Activated CD4-positive, alpha-beta T cell treated with anti-CD3 and anti-CD28 coated beads, Interleukin-2, amount 10 ng/mL, durations not matched to agents 7 days and 5 days (primary cell): ENCODE results near the gene KRT3. TPM values are rescaled to one million over a fixed set of nuclear protein-coding genes. Genes with fewer than 3 reads are reported as not detected.

ENCODE experiments used
- CTCF ChIA-PET: fragments of 350-600 bp; sonication (Branson Sonifier 250); formaldehyde crosslinking; loops from one replicate; lab custom pipeline; 2021; ENCODE audit warnings: antibody characterized with exemption; lab: Charles Lee
- POLR2A ChIA-PET: fragments of 350-600 bp; sonication (Branson Sonifier 250); formaldehyde crosslinking; loops from one replicate; lab custom pipeline; 2021; ENCODE audit warnings: antibody characterized with exemption; lab: Charles Lee
- DNase-seq: peaks from one replicate; pipeline ENCODE4 v3.0.0-alpha.2; 2020
- H3K27ac Mint-ChIP-seq: one replicate; pipeline ENCODE4 v1.8.0; 2021; ENCODE audit warnings: mild to moderate bottlenecking, moderate library complexity, mixed read lengths
- H3K27me3 Mint-ChIP-seq: one replicate; pipeline ENCODE4 v1.8.0; 2021; ENCODE audit warnings: mixed read lengths
- H3K36me3 Mint-ChIP-seq: one replicate; pipeline ENCODE4 v1.8.0; 2021; ENCODE audit warnings: low read depth, mixed read lengths
- H3K4me1 Mint-ChIP-seq: one replicate; pipeline ENCODE4 v1.8.0; 2021; ENCODE audit warnings: mixed read lengths
- H3K4me3 Mint-ChIP-seq: one replicate; pipeline ENCODE4 v1.8.0; 2021; ENCODE audit warnings: mild to moderate bottlenecking, moderate library complexity, mixed read lengths
- H3K9me3 Mint-ChIP-seq: one replicate; pipeline ENCODE4 v1.8.0; 2021; ENCODE audit warnings: mixed read lengths
- total RNA-seq, 2 experiments: library from RNA; stranded (reverse); gene quantifications; one replicate each; pipeline ENCODE4 v1.2.3, GENCODE V29; 2021

KRT3 gene
- total RNA-seq, 2 experiments from 2014 or later = not detected

DNA sequence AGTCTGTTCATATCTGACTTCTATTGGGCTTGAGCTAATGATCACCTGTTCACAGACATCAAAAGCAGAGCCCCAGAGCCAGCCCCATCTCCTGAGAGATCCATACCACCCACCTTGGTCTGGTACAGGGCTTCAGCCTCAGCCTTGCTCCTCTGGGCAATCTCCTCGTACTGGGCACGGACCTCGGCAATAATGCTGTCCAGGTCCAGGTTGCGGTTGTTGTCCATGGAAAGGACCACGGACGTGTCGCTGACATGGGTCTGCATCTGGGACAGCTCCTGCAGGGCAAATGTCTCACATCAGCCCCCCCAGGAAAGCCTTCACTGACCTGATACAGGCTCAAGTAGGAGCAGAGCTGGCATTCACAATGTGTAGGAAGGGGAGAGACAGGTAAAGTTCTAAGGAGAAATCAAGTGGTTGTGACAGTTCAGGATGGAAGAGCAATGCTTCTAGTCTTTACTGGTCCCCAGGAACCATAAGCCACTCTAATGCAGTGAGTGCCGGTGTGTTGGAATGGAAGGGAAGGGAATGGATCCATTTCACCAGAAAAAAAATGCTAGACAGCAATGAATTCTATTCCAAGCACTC is 12.8 kb upstream of the KRT3 start:
- H3K27ac Mint-ChIP-seq = no peak overlapping the region
- CTCF ChIA-PET = interaction anchor here (0.5 kb wide), 1 partner anchor 770 kb away, joined by 3 read pairs; no protein-coding TSS in a partner anchor
- no peaks in the 10 kb centered on the region for H3K27me3 Mint-ChIP-seq
- H3K36me3 Mint-ChIP-seq = no peaks in the 10 kb centered on the region
- H3K4me3 Mint-ChIP-seq = no peak overlapping the region
- DNase-seq = no peak
- POLR2A ChIA-PET = no interaction called here
- H3K4me1 Mint-ChIP-seq = no peaks in the 10 kb centered on the region
- no peaks in the 10 kb centered on the region for H3K9me3 Mint-ChIP-seq

DNA sequence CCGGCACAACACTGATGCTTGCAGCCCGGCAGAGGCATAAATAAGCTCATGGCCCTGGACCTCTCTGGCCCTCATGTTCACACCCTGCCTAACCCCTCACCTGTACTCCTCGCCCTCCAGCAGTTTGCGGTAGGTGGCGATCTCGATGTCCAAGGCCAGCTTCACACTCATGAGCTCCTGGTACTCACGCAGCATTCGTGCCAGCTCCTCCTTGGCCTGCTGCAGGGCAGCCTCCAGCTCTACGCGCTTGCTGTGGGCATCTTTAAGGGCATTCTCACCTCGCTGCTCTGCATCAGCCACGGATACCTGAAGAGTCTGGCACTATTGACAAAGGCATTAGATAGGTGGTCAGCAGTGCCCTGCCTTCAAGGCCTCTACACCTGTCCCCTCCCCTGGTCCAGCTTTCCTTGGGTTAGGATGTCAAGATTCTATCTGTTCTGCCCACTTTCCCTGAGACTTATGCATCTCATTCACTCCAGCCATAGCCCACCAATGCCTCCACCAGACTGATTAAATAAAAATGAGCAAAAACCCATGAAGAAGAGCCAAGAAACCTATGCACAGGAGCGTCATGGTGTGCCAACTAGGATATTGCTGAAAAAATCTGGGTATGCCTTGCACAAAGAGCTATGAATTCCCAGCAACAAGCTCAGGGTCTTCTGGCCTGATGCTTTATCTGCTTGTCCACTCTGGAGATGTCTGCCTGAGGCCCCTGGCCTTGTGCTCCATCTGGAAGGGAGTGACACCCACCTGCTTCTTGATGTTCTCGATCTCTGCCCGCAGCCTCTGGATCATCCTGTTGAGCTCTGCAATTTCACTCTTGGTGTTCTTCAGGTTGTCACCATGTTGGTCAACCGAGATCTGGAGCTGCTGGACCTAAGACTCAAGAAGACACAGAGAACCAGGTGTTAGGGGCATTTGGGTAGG is 11.9 kb upstream of the KRT3 start:
- Mint-ChIP-seq H3K9me3 (no peaks in the 10 kb centered on the region), H3K4me1 (no peaks in the 10 kb centered on the region), H3K27ac (no peak overlapping the region), H3K4me3 (no peak overlapping the region), H3K36me3 (no peaks in the 10 kb centered on the region), H3K27me3 (no peaks in the 10 kb centered on the region)
- DNase-seq = no peak
- ChIA-PET POLR2A (no interaction called here), CTCF (interaction anchor here (1.1 kb wide), 1 partner anchor 10 kb away, joined by 3 read pairs; no protein-coding TSS in a partner anchor)

DNA sequence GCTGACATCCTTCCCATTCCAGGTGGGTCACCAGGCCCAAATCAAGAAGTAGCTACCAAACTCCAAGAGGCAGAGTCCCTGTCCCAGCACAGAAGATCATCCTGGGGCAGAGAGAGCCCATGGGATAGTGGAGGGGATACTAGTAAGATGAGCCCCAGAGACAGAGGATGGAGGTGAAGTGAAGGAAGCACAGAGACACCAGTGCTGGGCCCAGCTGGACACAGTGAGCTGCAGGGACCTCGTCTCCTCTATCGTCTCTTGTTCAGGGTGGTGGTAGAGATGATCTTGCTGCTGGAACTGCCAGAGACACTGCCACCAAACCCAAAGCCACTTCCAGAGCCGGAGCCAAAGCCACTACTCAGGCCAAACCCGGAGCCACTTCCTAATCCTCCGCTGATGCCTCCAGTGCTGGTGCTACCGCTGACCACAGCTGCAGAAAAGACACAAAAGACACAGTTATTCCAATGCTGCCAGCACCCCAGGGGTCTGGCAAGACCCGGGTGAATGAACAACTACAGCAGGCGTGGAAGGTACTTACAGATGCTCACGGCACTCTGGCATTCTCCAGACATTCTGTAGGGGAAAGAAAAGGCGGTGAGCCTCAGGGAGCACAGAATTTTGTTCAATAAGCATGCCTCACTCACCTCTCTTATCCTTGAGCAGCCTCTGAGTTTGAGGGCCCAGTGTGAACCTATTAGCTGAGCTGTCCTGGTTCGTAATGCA is 11.1 kb upstream of the KRT3 start:
- Mint-ChIP-seq H3K9me3 (no peaks in the 10 kb centered on the region), H3K27ac (no peak overlapping the region), H3K27me3 (no peaks in the 10 kb centered on the region), H3K36me3 (no peaks in the 10 kb centered on the region), H3K4me1 (no peaks in the 10 kb centered on the region), H3K4me3 (no peak overlapping the region)
- ChIA-PET POLR2A (no interaction called here), CTCF (interaction anchor here (1.1 kb wide), 1 partner anchor 11 kb away, joined by 3 read pairs; no protein-coding TSS in a partner anchor)
- no peak for DNase-seq

DNA sequence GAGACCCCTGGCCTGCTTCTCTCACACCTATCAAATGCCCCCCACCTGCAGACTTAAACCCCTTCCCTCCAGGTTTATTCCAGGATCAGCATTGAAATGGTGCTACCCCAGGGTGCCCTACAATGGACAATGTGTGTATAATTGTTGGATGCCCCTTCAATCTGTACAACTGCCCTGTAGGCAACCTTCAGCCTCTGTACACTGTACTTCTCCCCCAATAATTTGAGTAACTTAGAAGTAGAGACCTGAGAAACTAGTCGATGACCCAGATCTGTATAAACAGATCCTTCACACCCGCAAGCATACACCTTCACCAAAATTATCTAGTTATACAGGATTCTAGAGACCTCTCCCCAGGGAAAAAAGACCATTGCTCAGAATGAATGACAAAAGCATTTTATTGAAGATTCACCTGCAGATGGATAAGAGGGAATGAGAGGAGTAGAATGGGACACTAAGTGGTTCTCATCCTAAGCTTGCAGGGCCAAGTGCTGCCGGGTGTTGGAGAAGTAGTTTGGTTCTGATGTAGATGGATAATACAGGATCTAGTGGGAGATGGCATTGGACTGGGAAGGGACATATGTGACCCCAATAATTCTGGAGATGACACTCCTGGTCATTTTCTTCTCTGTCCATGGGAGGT is 10.4 kb upstream of the KRT3 start:
- CTCF ChIA-PET = interaction anchor here (1.0 kb wide), 1 partner anchor 19 kb away, joined by 3 read pairs; no protein-coding TSS in a partner anchor

DNA sequence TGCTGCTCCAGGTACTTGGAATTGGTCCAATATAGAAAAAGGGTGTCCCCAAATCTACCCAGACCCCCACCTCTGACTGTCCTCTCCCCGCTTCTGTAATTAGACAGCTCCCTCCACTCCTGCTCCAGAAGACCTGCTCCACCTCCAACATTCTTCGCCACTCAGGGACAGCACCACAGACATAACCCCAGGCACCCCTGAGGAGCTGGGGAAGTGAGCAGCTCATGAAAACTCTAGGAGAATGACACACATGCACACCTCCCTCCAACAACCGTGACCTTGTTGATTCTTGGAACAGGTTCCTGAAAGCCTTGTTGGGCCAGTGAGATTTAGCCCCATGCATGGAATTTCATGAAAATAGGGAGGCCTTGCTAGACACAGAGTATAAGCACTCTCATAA is 9.8 kb upstream of the KRT3 start:
- no peak for DNase-seq
- no peak overlapping the region for H3K27ac Mint-ChIP-seq
- no peaks in the 10 kb centered on the region for H3K9me3 Mint-ChIP-seq
- no peaks in the 10 kb centered on the region for H3K4me1 Mint-ChIP-seq
- no peaks in the 10 kb centered on the region for H3K36me3 Mint-ChIP-seq
- ChIA-PET POLR2A (no interaction called here), CTCF (interaction anchor here (1.0 kb wide), 1 partner anchor 20 kb away, joined by 3 read pairs; no protein-coding TSS in a partner anchor)
- no peak overlapping the region for H3K4me3 Mint-ChIP-seq
- H3K27me3 Mint-ChIP-seq = no peaks in the 10 kb centered on the region

More for the DNA sequence above, 10.4 kb upstream of the KRT3 start:
- POLR2A ChIA-PET = no interaction called here
- Mint-ChIP-seq H3K4me1 (no peaks in the 10 kb centered on the region), H3K9me3 (no peaks in the 10 kb centered on the region), H3K27ac (no peak overlapping the region), H3K4me3 (no peak overlapping the region), H3K36me3 (no peaks in the 10 kb centered on the region), H3K27me3 (no peaks in the 10 kb centered on the region)
- no peak for DNase-seq

DNA sequence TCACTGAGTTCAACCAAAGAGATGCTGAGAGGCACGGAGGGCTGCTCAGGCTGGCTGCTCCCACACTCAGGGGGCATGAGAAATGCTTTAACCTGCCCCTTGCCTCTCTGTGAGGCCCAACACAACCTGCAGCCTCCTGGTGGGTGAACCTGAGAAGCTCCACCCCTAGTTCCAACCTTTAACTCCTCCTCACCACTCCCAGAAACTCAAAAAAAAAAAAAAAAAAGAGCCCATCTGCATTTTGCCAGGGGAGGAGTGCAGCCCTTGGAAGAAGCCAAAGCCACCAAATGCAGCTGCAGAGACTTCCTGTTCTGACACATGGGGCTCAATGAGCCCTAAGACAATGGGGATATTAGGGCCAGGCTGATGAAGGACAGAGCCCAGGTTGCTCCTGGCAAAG is 9.1 kb upstream of the KRT3 start:
- no peak overlapping the region for H3K4me3 Mint-ChIP-seq
- H3K36me3 Mint-ChIP-seq = no peaks in the 10 kb centered on the region
- H3K9me3 Mint-ChIP-seq = no peaks in the 10 kb centered on the region
- no peak overlapping the region for H3K27ac Mint-ChIP-seq
- CTCF ChIA-PET = interaction anchor here (1.0 kb wide), 1 partner anchor 20 kb away, joined by 3 read pairs; no protein-coding TSS in a partner anchor
- no peak for DNase-seq
- POLR2A ChIA-PET = no interaction called here
- no peaks in the 10 kb centered on the region for H3K4me1 Mint-ChIP-seq
- H3K27me3 Mint-ChIP-seq = no peaks in the 10 kb centered on the region

DNA sequence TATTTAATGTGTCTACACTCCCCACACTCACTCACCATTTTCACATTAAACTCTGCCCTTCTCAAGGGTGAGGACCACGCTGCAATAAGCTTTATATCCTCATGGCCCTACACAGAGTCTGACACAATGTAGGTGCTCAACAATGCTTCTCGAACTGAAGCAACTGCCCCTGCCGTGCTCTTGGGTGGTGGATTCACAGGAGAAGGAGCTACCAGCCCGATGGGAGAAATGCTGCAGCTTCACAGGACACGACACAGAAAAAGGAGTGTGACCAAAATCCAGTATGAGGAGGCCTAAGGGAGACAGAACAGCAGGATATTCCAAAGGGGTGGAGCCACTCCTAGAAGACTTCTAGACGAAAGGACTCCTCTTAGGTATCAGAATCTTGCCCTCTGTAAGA is 6.5 kb upstream of the KRT3 start:
- H3K27ac Mint-ChIP-seq = no peak overlapping the region
- H3K36me3 Mint-ChIP-seq = no peaks in the 10 kb centered on the region
- no peak for DNase-seq
- no peaks in the 10 kb centered on the region for H3K27me3 Mint-ChIP-seq
- H3K4me1 Mint-ChIP-seq = no peaks in the 10 kb centered on the region
- H3K9me3 Mint-ChIP-seq = no peaks in the 10 kb centered on the region
- CTCF ChIA-PET = no interaction called here
- H3K4me3 Mint-ChIP-seq = no peak overlapping the region
- POLR2A ChIA-PET = no interaction called here

DNA sequence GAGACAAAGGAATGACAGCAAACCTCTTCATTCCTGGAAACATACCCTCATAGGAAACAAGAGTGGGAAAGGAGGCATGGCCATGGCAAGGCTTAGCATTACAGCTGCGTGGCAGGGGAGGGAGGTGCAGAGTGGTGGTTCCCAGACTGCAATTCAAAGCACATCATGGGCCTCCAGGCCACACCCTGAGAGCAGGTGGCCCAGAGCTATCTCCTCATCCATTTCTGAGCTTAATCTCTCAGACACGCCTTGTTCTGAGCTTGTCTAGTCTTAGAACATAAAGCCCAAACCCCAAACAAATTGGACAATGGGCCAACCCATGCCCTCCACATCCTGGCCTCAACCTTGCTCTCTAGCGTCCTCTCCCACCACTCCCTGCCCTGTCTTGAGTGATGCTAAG is 5.9 kb upstream of the KRT3 start:
- no peak for DNase-seq
- ChIA-PET POLR2A (no interaction called here), CTCF (no interaction called here)
- no peaks in the 10 kb centered on the region for H3K4me1 Mint-ChIP-seq
- no peak overlapping the region for H3K27ac Mint-ChIP-seq
- H3K9me3 Mint-ChIP-seq = no peaks in the 10 kb centered on the region
- H3K4me3 Mint-ChIP-seq = no peak overlapping the region
- H3K27me3 Mint-ChIP-seq = no peaks in the 10 kb centered on the region
- H3K36me3 Mint-ChIP-seq = no peaks in the 10 kb centered on the region

DNA sequence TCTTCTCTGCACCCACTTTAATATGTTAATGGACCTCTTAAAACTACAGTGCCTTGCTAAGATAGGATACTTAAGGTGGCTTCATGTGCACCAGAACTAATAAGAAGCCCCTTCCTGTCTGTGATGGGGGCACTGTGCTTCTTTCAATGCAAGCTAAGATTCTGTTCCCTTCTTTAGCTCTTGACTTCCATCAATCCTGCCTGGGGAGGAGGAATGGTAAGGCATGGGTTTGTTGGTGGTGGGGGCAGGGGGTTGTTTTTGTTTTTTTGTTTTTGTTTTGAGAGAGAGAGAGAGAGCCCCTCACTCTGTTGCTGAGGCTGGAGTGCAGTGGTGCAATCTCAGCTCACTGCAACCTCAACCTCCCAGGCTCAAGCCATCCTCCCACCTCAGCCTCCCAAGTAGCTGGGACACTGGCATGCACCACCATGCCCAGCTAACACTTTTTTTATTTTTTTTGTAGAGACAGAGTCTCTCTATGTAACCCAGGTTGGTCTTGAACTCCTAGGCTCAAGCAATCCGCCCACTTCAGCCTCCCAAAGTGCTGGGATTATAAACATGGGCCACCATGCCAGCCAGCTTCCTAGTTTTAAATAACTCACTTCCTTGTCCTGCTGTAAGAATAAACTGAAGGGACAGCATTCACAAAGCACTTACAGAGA is 4.5 kb upstream of the KRT3 start:
- H3K4me1 Mint-ChIP-seq = no peaks in the 10 kb centered on the region
- H3K27ac Mint-ChIP-seq = no peak overlapping the region
- H3K4me3 Mint-ChIP-seq = no peak overlapping the region
- CTCF ChIA-PET = interaction anchor here (0.6 to 0.7 kb wide), 2 partner anchors 67 to 835 kb away, joined by 4 to 5 read pairs; no protein-coding TSS in a partner anchor
- POLR2A ChIA-PET = no interaction called here
- H3K36me3 Mint-ChIP-seq = no peaks in the 10 kb centered on the region
- H3K9me3 Mint-ChIP-seq = no peaks in the 10 kb centered on the region
- H3K27me3 Mint-ChIP-seq = no peaks in the 10 kb centered on the region
- no peak for DNase-seq

DNA sequence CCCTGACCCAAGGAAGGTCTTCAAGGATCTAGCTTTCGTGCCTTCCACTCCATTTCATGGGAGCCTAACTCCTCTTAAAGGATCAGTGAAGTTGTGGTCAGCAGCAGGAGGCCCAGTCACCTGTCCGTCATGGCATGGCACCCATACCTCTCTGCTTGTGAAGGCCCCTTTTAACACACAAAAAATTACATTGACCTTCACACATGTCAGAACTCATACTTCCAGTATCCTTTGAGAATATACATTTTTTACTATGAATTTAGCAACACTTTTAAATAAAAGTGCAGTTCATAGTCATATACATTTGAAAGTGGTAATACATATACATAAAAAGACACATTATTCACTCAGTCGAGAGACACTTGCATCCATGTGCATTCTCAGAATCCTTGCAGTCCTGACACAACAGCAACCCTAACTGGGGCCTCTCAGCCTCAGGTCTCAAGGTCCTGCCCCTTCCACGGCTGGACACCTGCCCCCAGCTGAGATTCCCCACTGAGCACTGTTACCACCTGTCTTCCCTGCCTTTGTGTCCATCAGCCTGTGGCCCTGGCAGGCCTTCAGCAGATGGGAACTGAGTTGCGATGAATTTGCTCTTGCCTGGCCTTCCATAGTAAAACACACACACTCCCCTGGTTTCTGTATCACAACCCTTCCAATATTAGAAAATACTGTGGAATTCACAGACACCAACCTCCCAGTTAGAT is 3.7 kb upstream of the KRT3 start:
- Mint-ChIP-seq H3K9me3 (no peaks in the 10 kb centered on the region), H3K4me1 (peaks cover under 1% of the 10 kb centered on the region), H3K4me3 (no peak overlapping the region), H3K27ac (no peak overlapping the region), H3K36me3 (no peaks in the 10 kb centered on the region), H3K27me3 (no peaks in the 10 kb centered on the region)
- DNase-seq = no peak
- ChIA-PET CTCF (interaction anchor here (0.5 to 0.6 kb wide), 2 partner anchors 68 to 1882 kb away, joined by 3 to 5 read pairs; no protein-coding TSS in a partner anchor), POLR2A (no interaction called here)

DNA sequence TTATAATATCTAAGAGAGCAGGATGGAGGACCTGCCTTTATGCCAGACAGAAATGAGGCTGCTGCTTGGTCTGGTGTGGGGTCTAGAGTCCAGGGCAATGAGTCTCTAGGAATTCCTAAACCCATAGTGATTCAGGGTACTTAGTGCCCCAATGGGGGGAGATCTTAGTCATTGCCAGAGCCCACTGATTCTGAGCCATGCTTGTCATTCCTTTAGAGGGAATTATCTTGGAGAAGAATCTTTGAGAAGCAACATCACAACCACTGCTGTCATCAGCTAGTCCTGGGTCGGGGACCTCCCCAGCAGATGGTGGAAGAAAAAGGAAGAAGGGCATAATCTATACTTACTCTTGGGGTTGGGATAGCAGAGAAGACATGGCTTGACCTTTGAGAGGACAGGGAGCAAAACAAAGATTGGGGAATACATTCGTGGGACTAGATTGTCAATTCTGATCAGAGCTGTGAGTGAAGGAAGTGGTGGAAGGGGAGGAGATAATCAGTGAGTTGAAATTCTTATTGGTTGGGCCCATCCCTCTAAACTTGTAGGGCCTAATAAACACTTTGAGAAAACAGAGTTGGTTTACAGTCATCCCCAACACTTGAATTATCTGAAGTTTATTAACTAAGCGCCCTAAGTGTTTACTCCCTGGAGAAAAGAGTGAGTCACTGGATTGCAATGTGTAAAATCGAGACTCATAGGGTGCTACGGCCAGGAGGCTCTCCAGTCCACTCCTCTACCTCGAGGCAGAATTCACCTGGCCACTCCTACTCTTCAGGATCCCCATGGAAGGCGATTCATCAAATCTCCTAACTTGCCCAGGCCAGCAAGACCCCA is 3.0 kb upstream of the KRT3 start:
- CTCF ChIA-PET = interaction anchor here (0.5 kb wide), 1 partner anchor 1881 kb away, joined by 3 read pairs; no protein-coding TSS in a partner anchor

More for the DNA sequence above, 3.0 kb upstream of the KRT3 start:
- no peak overlapping the region for H3K4me3 Mint-ChIP-seq
- no peak for DNase-seq
- H3K27me3 Mint-ChIP-seq = no peaks in the 10 kb centered on the region
- H3K36me3 Mint-ChIP-seq = no peaks in the 10 kb centered on the region
- POLR2A ChIA-PET = no interaction called here
- H3K9me3 Mint-ChIP-seq = no peaks in the 10 kb centered on the region
- peaks cover 2% of the 10 kb centered on the region for H3K4me1 Mint-ChIP-seq
- no peak overlapping the region for H3K27ac Mint-ChIP-seq
